GM12878 (cell line): Measurements from ENCODE around the gene GNB5. TPM values are rescaled to one million over a fixed set of nuclear protein-coding genes. Genes with fewer than 3 reads are reported as not detected.

Experiments used
- ATAC-seq: fragments of 200-7000 bp; cut with Tn5 transposase; 3 replicates; pipeline ENCODE4 v1.9.1; 2020; ENCODE audit warnings: mild to moderate bottlenecking, moderate library complexity
- BruUV-seq: library from RNA; stranded (reverse); fragments of 400-500 nt; replicated peaks from 2 replicates; lab custom pipeline; 2021; lab: Mats Ljungman, UMichigan
- CTCF ChIA-PET: fragments of 300-600 bp; sonication (Branson Sonifier 250); formaldehyde crosslinking; extraction: SDS; loops from one replicate; lab custom pipeline; 2021; ENCODE audit warnings: inconsistent platforms; lab: Yijun Ruan, JAX
- POLR2A ChIA-PET: fragments of 350-600 bp; formaldehyde crosslinking; extraction: SDS; loops from one replicate; lab custom pipeline; 2021; ENCODE audit warnings: inconsistent platforms; lab: Charles Lee
- RAD21 ChIA-PET: fragments of 300-600 bp; sonication (Branson Sonifier 250); formaldehyde crosslinking; loops from one replicate; lab custom pipeline; 2023; ENCODE audit warnings: antibody characterized with exemption; ENCODE audit not compliant: unreplicated experiment; lab: Charles Lee
- SMC1A ChIA-PET: fragments of 300-600 bp; sonication (Branson Sonifier 250); formaldehyde crosslinking; loops from one replicate; lab custom pipeline; 2023; ENCODE audit not compliant: unreplicated experiment, uncharacterized antibody; lab: Charles Lee
- DNase-seq: peaks from one replicate; pipeline ENCODE4 v3.0.0-alpha.2; 2011; ENCODE audit warnings: low read depth, low spot score
- FAIRE-seq: peaks from 3 replicates; lab custom pipeline; 2011; peaks lifted over from hg19 to GRCh38; lab: Jason Lieb, UNC
- H2AFZ ChIP-seq: 2 replicates; pipeline ENCODE4 v1.6.0; 2011; ENCODE audit warnings: low read depth, low read length, control low read depth; ENCODE audit not compliant: control insufficient read depth
- H3K27ac ChIP-seq: 2 replicates; pipeline ENCODE4 v1.5.1; 2011; ENCODE audit warnings: control low read depth; ENCODE audit not compliant: control insufficient read depth, insufficient read depth
- H3K27me3 ChIP-seq, 2 experiments: replicated peaks in 1 of 2; 2 replicates each; pipeline versions ENCODE4 v1.6.0 to v1.6.1; 2011; ENCODE audit warnings: low read length in 1 of 2; ENCODE audit not compliant: control insufficient read depth in 2 of 2, insufficient read depth in 2 of 2
- H3K36me3 ChIP-seq, 2 experiments: 2 replicates each; pipeline ENCODE4 v1.5.1; 2011; ENCODE audit warnings: low read length in 1 of 2; ENCODE audit not compliant: control insufficient read depth in 2 of 2, insufficient read depth in 2 of 2
- H3K4me1 ChIP-seq: 2 replicates; pipeline ENCODE4 v1.6.1; 2011; ENCODE audit warnings: mild to moderate bottlenecking, low read length, moderate library complexity, mixed read lengths; ENCODE audit not compliant: control insufficient read depth, insufficient read depth
- H3K4me2 ChIP-seq: 2 replicates; pipeline ENCODE4 v1.6.0; 2011; ENCODE audit warnings: control low read depth; ENCODE audit not compliant: control insufficient read depth, insufficient read depth
- H3K4me3 ChIP-seq: fragments of 200-600 bp; sonication (generic); 2 replicates; pipeline ENCODE4 v1.5.1; 2016
- H3K79me2 ChIP-seq: 2 replicates; pipeline ENCODE4 v1.6.0; 2011; ENCODE audit warnings: low read length; ENCODE audit not compliant: control insufficient read depth, insufficient read depth
- H3K9ac ChIP-seq: 2 replicates; pipeline ENCODE4 v1.8.0; 2011; ENCODE audit warnings: low read length, control low read depth, mixed read lengths; ENCODE audit not compliant: control insufficient read depth, insufficient read depth
- H3K9me3 ChIP-seq: replicated peaks from 3 replicates; pipeline ENCODE4 v1.5.1; 2011; ENCODE audit warnings: mild to moderate bottlenecking, low read length; ENCODE audit not compliant: control insufficient read depth, insufficient read depth
- H4K20me1 ChIP-seq: 2 replicates; pipeline ENCODE4 v1.6.0; 2011; ENCODE audit not compliant: control insufficient read depth, insufficient read depth
- CBX3 ChIP-seq: fragments of 200-600 bp; sonication (generic); IDR thresholded peaks from 2 replicates; pipeline ENCODE4 v1.6.1; 2016; ENCODE audit warnings: low read depth, borderline replicate concordance
- E4F1 ChIP-seq: fragments of 450-650 bp; IDR thresholded peaks from 2 replicates; pipeline ENCODE4 v1.6.1; 2018; ENCODE audit warnings: borderline replicate concordance, mild to moderate bottlenecking; ENCODE audit not compliant: partially characterized antibody
- IKZF2 ChIP-seq, 2 experiments: fragments of 450-650 bp; IDR thresholded peaks; 2 replicates each; pipeline ENCODE4 v1.6.1; 2017; ENCODE audit warnings: mild to moderate bottlenecking in 2 of 2, moderate library complexity in 2 of 2
- MEF2B ChIP-seq: fragments of 450-650 bp; IDR thresholded peaks from 2 replicates; pipeline ENCODE4 v1.6.1; 2018; ENCODE audit warnings: mild to moderate bottlenecking, moderate library complexity; ENCODE audit not compliant: partially characterized antibody, poor library complexity, severe bottlenecking
- NBN ChIP-seq: fragments of 450-650 bp; IDR thresholded peaks from 2 replicates; pipeline ENCODE4 v1.6.1; 2016
- TCF12 ChIP-seq: IDR thresholded peaks from 2 replicates; pipeline ENCODE4 v1.6.1; 2011; ENCODE audit warnings: low read depth, mild to moderate bottlenecking, low read length
- ZBTB11 ChIP-seq: fragments of 450-650 bp; formaldehyde crosslinking; IDR thresholded peaks from 2 replicates; pipeline ENCODE4 v1.5.0; 2022; ENCODE audit warnings: mild to moderate bottlenecking, missing genetic modification characterization
- ZNF384 ChIP-seq: IDR thresholded peaks from 2 replicates; pipeline ENCODE4 v1.6.1; 2012; ENCODE audit warnings: low read depth, mild to moderate bottlenecking, low read length, improper control_type of control experiment, borderline replicate concordance
- WGBS: methylation state at CpG from one replicate; pipeline ENCODE4 v1.1.6; 2016; ENCODE audit warnings: low lambda C conversion rate; ENCODE audit not compliant: insufficient replicate concordance, insufficient coverage; ENCODE audit errors: missing lambda C conversion rate; 5-methylcytosine and 5-hydroxymethylcytosine counted together
- in situ Hi-C: fragments of 300-500 bp; cut with MboI; formaldehyde crosslinking; loops from 9 replicates; pipeline ENCODE4 v1.14.3; 2018; ENCODE audit warnings: mixed read lengths
- intact Hi-C: fragments of 100-400 bp; cut with micrococcal nuclease; formaldehyde crosslinking; loops from one replicate; pipeline ENCODE4 v1.14.2; 2022; ENCODE audit not compliant: unreplicated experiment
- polyA plus RNA-seq, 11 experiments: library from polyadenylated mRNA; depleted of rRNA in 4 of 11; unstranded in 6 of 11; stranded (reverse) in 5 of 11; fragments of >200 nt; fragmentation: Nextera tagmentation in 4 of 11; fragmentation: Illumina TruSeq in 1 of 11; extraction: Ambion mirVana in 4 of 11; extraction: Trizol in 1 of 11; gene quantifications; 1 replicate in 1 of 11; 2 replicates in 10 of 11; pipeline versions ENCODE4 v1.2.1 to v1.2.3, GENCODE V29; 2011 to 2016; ENCODE audit warnings: inconsistent platforms in 2 of 11, missing spikeins in 2 of 11, low read depth in 1 of 11
- total RNA-seq, 4 experiments: library from RNA; depleted of rRNA in 3 of 4; stranded (reverse); fragments of >200 nt in 3 of 4; fragmentation: Illumina TruSeq in 1 of 4; extraction: Trizol in 1 of 4; gene quantifications; 2 replicates each; pipeline versions ENCODE4 v1.2.1 to v1.2.3, GENCODE V29; 2013 to 2021
- TF ChIP-seq, protein P1 (sequence below): fragments of 450-650 bp; formaldehyde crosslinking; IDR thresholded peaks from 2 replicates; pipeline ENCODE4 v1.4.0; 2020; ENCODE audit warnings: mild to moderate bottlenecking, moderate library complexity
- TF ChIP-seq, protein P2 (sequence below): IDR thresholded peaks from 2 replicates; pipeline ENCODE4 v1.6.1; 2012; ENCODE audit warnings: low read length, inconsistent platforms

Gene GNB5
- total and polyA plus RNA-seq, 10 of the 15 experiments (the other 5 are each of a cell fraction or from before 2014, with no cell fraction given), result 2.4 to 25.9 (median 15.2) TPM

DNA sequence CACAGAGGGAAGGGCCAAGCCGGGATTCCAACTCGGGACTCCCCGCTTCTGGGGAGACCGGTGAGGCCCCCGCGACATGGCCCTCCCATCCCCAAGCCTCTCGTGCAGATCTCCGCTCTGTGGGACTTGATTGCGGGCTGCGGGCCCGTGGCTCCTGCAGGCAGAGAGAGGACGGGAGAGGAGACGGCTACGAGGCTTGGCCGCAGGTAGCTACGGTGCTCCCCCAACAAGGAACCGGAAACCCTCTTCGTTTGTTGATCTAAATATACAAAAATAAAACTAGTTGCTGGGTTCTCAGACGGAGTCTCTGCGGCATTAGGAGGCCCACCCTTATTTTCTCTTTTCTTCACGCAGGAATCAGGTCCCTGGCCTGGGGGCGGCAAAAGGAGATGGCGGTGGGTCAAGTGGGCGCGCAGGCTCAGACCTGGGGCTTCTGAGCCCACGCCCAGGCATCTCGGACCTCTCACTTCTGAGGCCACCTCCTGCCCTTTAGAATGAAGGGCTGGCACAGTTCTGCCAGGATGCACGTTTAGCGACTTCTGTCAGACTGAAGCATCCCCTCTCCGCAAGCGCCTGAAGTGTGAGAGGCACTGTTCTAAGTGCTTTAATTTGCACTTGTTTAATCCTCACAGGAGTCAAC is 10.9 kb downstream of the GNB5 start:
- ChIA-PET POLR2A (interaction anchor here (0.5 to 1.0 kb wide), 3 partner anchors 9 to 218 kb away, joined by 3 to 6 read pairs (median 3); no protein-coding TSS in a partner anchor), SMC1A (interaction anchor here (0.7 to 3.5 kb wide), 5 partner anchors 28 to 208 kb away, joined by 3 to 22 read pairs (median 6); partner anchors contain the start of gene LEO1), RAD21 (interaction anchor here (0.6 to 1.5 kb wide), 7 partner anchors 27 to 1384 kb away, joined by 3 to 9 read pairs (median 4); partner anchors contain the start of gene LEO1), CTCF (interaction anchor here (0.8 to 3.3 kb wide), 8 partner anchors 14 to 76 kb away, joined by 3 to 31 read pairs (median 3); no protein-coding TSS in a partner anchor)
- DNase-seq (no peak), FAIRE-seq (peak; percentile 82), ATAC-seq (peak; percentile 48)
- in situ Hi-C loops, result no loop called here
- Histone ChIP-seq H3K4me3 (peak overlapping the region; percentile 92), H3K4me2 (peak overlapping the region; percentile 73), H3K27ac (peak overlapping the region; percentile 76), H4K20me1 (no peaks in the 10 kb centered on the region), H3K9me3 (no peaks in the 10 kb centered on the region), H2AFZ (peak overlapping the region; percentile 97), H3K36me3 (no peaks in the 10 kb centered on the region), H3K27me3 (no peaks in the 10 kb centered on the region), H3K9ac (peak overlapping the region; percentile 80), H3K79me2 (no peaks in the 10 kb centered on the region; the same call in none of the 2 replicates), H3K4me1 (peaks cover 12% of the 10 kb centered on the region)
- 2% methylated on average over 31 of the region's 31 CpGs for WGBS
- TSS peak; percentile 80 for BruUV-seq
- intact Hi-C loops, result loop anchor here (10.0 kb wide), 1 partner anchor 554 kb away; no protein-coding TSS in a partner anchor
- 0 out of 2 replicates have a peak, but pooled peaks have one; percentile 36 for TF ChIP-seq NBN
- TF ChIP-seq, protein P1, sequence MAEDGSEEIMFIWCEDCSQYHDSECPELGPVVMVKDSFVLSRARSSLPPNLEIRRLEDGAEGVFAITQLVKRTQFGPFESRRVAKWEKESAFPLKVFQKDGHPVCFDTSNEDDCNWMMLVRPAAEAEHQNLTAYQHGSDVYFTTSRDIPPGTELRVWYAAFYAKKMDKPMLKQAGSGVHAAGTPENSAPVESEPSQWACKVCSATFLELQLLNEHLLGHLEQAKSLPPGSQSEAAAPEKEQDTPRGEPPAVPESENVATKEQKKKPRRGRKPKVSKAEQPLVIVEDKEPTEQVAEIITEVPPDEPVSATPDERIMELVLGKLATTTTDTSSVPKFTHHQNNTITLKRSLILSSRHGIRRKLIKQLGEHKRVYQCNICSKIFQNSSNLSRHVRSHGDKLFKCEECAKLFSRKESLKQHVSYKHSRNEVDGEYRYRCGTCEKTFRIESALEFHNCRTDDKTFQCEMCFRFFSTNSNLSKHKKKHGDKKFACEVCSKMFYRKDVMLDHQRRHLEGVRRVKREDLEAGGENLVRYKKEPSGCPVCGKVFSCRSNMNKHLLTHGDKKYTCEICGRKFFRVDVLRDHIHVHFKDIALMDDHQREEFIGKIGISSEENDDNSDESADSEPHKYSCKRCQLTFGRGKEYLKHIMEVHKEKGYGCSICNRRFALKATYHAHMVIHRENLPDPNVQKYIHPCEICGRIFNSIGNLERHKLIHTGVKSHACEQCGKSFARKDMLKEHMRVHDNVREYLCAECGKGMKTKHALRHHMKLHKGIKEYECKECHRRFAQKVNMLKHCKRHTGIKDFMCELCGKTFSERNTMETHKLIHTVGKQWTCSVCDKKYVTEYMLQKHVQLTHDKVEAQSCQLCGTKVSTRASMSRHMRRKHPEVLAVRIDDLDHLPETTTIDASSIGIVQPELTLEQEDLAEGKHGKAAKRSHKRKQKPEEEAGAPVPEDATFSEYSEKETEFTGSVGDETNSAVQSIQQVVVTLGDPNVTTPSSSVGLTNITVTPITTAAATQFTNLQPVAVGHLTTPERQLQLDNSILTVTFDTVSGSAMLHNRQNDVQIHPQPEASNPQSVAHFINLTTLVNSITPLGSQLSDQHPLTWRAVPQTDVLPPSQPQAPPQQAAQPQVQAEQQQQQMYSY (CRISPR knock-in tag), result no peak
- TF ChIP-seq ZNF384, result no peak
- 0 out of 4 replicates have a peak, but pooled peaks of 1 of the 2 experiments have one; percentile 5 for TF ChIP-seq IKZF2 (IDR thresholded peaks at IDR 0.05)
- TF ChIP-seq TCF12, result no peak
- no peak for TF ChIP-seq E4F1
- TF ChIP-seq ZBTB11 (CRISPR knock-in tag), result no peak
- TF ChIP-seq CBX3, result no peak
- TF ChIP-seq, protein P2, sequence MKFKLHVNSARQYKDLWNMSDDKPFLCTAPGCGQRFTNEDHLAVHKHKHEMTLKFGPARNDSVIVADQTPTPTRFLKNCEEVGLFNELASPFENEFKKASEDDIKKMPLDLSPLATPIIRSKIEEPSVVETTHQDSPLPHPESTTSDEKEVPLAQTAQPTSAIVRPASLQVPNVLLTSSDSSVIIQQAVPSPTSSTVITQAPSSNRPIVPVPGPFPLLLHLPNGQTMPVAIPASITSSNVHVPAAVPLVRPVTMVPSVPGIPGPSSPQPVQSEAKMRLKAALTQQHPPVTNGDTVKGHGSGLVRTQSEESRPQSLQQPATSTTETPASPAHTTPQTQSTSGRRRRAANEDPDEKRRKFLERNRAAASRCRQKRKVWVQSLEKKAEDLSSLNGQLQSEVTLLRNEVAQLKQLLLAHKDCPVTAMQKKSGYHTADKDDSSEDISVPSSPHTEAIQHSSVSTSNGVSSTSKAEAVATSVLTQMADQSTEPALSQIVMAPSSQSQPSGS, result no peak
- TF ChIP-seq MEF2B, result peak; percentile 43
